Activated T-helper 1 cell treated with anti-CD3 and anti-CD28 coated beads, Interleukin-12 subunit alpha, Interleukin-12 subunit beta, Interleukin-2, Interleukin-4 antibody, amounts not matched to agents 30 ng/mL and 10 ng/mL and 1 ng/mL, durations not matched to agents 14 hours and 24 hours and 36 hours (primary cell): ENCODE results near the gene E2F4. TPM values are rescaled to one million over a fixed set of nuclear protein-coding genes. Genes with fewer than 3 reads are reported as not detected.

Experiments used
- DNase-seq: peaks from one replicate; pipeline ENCODE4 v3.0.0; 2021; ENCODE audit warnings: low spot score
- H3K27ac Mint-ChIP-seq: one replicate; pipeline ENCODE4 v1.8.0; 2021; ENCODE audit warnings: mild to moderate bottlenecking, mixed read lengths
- H3K27me3 Mint-ChIP-seq: one replicate; pipeline ENCODE4 v1.8.0; 2022; ENCODE audit warnings: mild to moderate bottlenecking, moderate library complexity, mixed read lengths; ENCODE audit not compliant: insufficient read depth
- H3K36me3 Mint-ChIP-seq: one replicate; pipeline ENCODE4 v1.8.0; 2021; ENCODE audit warnings: low read depth, mixed read lengths
- H3K4me1 Mint-ChIP-seq: one replicate; pipeline ENCODE4 v1.8.0; 2021; ENCODE audit warnings: low read depth, mixed read lengths
- H3K4me3 Mint-ChIP-seq: one replicate; pipeline ENCODE4 v1.8.0; 2021; ENCODE audit warnings: mild to moderate bottlenecking, moderate library complexity, mixed read lengths
- H3K9me3 Mint-ChIP-seq: one replicate; pipeline ENCODE4 v1.8.0; 2021; ENCODE audit warnings: mixed read lengths
- intact Hi-C: fragments of 100-400 bp; cut with micrococcal nuclease; formaldehyde crosslinking; loops from one replicate; pipeline ENCODE4 v1.15.1; 2024
- total RNA-seq: library from RNA; stranded (reverse); gene quantifications from 2 replicates; pipeline ENCODE4 v1.2.3, GENCODE V29; 2022

The E2F4 gene
- total RNA-seq: 174 and 181 TPM in 2 replicates

DNA sequence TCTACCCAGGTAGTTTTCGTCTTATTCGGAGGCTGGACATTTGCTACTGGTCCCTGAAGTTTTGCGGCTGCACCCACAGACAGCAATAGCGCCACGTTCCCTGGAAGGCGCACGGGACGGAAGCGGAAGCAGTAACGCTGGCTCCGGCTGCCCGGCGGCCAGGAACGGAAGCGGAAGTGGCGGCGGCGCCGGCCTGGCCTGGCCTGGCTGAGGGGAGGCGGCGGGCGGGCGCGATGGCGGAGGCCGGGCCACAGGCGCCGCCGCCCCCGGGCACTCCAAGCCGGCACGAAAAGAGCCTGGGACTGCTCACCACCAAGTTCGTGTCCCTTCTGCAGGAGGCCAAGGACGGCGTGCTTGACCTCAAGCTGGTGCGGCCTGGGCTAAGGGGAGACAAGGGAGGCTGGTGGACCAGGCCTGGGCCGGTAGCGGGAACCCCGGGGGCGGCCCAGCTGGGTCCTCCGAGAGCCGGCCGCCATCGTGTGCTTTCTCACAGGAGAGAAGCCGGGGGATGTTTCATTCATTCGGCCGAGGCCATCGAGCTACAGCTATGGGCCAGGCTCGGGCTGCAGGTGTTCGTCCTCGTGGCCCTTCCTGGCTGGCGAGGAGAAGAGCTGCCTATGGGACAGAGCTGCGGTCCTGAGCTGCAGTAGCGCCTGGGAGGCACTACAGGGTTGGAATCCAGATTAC lies at the start of gene E2F4:
Gene E2F4, plus strand, starts transcription at position 161 of the 687 bp plus-strand sequence. Its CDS starts 73 bp downstream, at position 234.
- DNase-seq: peak; percentile 86
- intact Hi-C loops: loop anchor here (1.0 to 5.0 kb wide), 5 partner anchors 9 to 163 kb away; partner anchors contain the start of genes CBFB, FHOD1 and MATCAP1
- peaks cover 36% of the 10 kb centered on the region for H3K36me3 Mint-ChIP-seq
- peak within 1 kb of the TSS; percentile 86 for H3K27ac Mint-ChIP-seq
- H3K9me3 Mint-ChIP-seq: no peaks in the 10 kb centered on the region
- no peaks in the 10 kb centered on the region for H3K27me3 Mint-ChIP-seq
- H3K4me3 Mint-ChIP-seq: peak within 1 kb of the TSS; percentile 95
- H3K4me1 Mint-ChIP-seq: peaks cover 51% of the 10 kb centered on the region

- H3K27ac Mint-ChIP-seq: no peak overlapping the region
- intact Hi-C loops: no loop called here
- DNase-seq: no peak
- no peak overlapping the region for H3K4me3 Mint-ChIP-seq
- H3K4me1 Mint-ChIP-seq: no peaks in the 10 kb centered on the region
- no peaks in the 10 kb centered on the region for H3K27me3 Mint-ChIP-seq
- no peaks in the 10 kb centered on the region for H3K9me3 Mint-ChIP-seq
- H3K36me3 Mint-ChIP-seq: peaks cover 34% of the 10 kb centered on the region
Observed at GRCh38 chr16:67142342-67142741, 49.6 kb upstream of the E2F4 start.

GRCh38 chr16:67144943-67145342 lies 47.0 kb upstream of the E2F4 start:
- H3K27ac Mint-ChIP-seq: peak overlapping the region; percentile 2
- H3K36me3 Mint-ChIP-seq: peaks cover 45% of the 10 kb centered on the region
- DNase-seq: no peak
- no peaks in the 10 kb centered on the region for H3K27me3 Mint-ChIP-seq
- no peak overlapping the region for H3K4me3 Mint-ChIP-seq
- intact Hi-C loops: no loop called here
- H3K9me3 Mint-ChIP-seq: no peaks in the 10 kb centered on the region
- no peaks in the 10 kb centered on the region for H3K4me1 Mint-ChIP-seq

DNA sequence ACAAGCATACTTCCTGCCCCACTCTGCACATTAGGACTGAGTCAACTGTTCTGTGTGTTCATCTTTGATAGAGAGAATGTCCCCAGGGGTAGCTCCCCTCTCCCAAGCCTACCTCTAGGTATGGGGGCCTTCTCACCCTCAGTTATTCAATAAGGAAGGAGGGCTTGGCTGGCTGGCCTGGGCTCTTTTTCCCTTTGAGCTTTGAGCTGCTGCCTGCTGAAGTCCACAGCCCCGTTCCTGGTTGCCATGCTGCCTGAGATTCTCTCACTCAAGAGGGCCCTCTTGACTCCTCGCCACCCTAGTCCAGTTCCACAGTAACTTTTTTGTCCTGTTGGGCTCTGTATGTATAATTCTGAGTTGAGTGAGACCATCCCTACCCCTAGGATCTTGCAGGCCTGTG lies 46.2 kb upstream of the E2F4 start:
- no peaks in the 10 kb centered on the region for H3K4me1 Mint-ChIP-seq
- H3K4me3 Mint-ChIP-seq: no peak overlapping the region
- H3K36me3 Mint-ChIP-seq: peaks cover 38% of the 10 kb centered on the region
- H3K9me3 Mint-ChIP-seq: no peaks in the 10 kb centered on the region
- intact Hi-C loops: no loop called here
- no peak overlapping the region for H3K27ac Mint-ChIP-seq
- no peak for DNase-seq
- H3K27me3 Mint-ChIP-seq: no peaks in the 10 kb centered on the region

GRCh38 chr16:67146523-67147357 lies 45.2 kb upstream of the E2F4 start:
- H3K27ac Mint-ChIP-seq: no peak overlapping the region
- no peaks in the 10 kb centered on the region for H3K27me3 Mint-ChIP-seq
- H3K36me3 Mint-ChIP-seq: peaks cover 33% of the 10 kb centered on the region
- intact Hi-C loops: no loop called here
- peaks cover 7% of the 10 kb centered on the region for H3K4me1 Mint-ChIP-seq
- no peaks in the 10 kb centered on the region for H3K9me3 Mint-ChIP-seq
- no peak for DNase-seq
- no peak overlapping the region for H3K4me3 Mint-ChIP-seq

DNA sequence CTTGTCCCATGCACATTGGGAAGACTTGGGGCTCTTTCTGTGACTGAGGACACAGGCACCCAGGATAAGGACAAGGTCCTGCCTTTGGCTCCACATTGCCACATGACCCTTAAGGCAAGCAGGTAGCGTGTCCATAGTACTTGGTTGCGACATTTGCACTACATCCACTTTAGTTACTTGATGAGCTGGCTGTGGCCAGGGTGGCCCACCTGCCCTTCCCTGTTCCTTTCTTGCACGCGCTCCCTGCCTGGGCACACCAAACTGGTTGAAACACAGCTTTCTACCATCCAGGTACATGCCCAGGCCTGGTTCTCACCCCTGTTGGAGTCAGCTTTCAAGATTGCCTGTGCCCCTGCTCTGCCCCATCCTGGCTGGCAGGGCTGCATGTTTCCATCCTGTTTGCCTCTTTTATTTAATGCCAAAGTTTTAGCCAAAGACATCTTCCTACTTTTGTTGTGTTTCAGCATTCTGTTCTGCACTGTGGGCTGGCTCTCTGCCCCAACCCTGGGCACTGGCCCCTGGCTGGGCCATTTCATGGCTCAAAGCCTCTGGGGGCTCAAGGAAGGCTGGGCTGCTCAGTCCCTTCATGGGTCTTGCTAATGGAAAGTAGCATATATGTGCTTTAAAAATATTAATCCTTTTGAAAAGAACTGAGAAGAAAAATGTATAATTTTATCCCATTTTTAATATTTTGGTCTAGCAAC lies 44.4 kb upstream of the E2F4 start:
- Mint-ChIP-seq H3K9me3 (no peaks in the 10 kb centered on the region), H3K4me3 (no peak overlapping the region), H3K27ac (peak overlapping the region; percentile 34), H3K4me1 (peaks cover 13% of the 10 kb centered on the region), H3K36me3 (peaks cover 34% of the 10 kb centered on the region), H3K27me3 (no peaks in the 10 kb centered on the region)
- intact Hi-C loops: no loop called here
- DNase-seq: no peak

DNA sequence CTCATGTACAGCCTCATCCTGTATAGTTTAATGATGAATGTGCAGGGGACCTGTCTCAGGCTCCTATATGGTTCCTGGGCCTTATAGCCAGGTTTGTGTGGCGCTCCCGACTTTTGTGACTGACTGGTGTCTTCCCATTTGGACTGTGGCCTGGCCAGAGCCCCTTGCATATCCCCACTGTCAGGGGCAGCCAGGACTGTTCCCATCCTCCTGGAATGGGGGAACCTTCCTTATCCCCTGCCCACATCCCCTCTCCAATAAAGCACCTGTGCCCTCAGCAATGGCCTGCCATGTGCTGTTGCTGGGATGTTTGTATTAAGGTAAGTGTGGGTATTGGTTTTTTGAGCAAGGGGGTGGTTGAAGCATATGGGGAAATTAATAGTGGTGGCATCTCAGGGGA lies 43.7 kb upstream of the E2F4 start:
- Mint-ChIP-seq H3K27me3 (no peaks in the 10 kb centered on the region), H3K36me3 (peaks cover 35% of the 10 kb centered on the region), H3K4me3 (peak overlapping the region; percentile 62), H3K9me3 (no peaks in the 10 kb centered on the region), H3K27ac (no peak overlapping the region), H3K4me1 (peaks cover 19% of the 10 kb centered on the region)
- DNase-seq: no peak
- intact Hi-C loops: no loop called here

DNA sequence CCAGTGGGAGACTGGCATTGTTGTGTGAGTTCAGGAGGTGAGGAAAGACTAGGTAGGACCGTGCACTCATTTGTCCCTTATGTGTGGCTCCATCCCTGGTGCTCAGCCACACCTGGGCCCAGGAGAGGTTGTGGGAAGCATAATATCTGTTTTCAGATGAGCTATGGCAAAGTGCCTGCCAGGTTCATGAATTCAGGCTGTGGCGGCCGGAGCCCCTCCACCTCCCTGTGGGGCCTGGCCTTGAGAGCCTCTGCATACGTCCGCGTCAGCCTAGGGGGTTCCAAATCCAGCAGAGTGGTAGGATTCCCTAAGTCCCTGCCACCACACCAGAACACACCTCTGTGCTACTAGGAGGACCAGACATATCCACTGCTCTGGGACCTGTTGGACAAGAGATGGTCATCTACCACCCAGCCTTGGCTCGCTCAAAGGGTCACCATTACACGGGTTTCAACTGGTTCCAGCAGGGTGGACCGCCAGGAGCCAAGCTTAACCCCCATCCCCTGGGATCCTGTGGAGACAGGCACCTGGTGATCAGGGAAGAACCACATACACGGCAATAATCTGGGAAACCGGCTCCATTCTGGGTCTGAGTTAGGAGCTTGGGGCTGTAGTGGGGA lies 43.2 kb upstream of the E2F4 start:
- Mint-ChIP-seq H3K4me1 (peaks cover 24% of the 10 kb centered on the region), H3K36me3 (peaks cover 33% of the 10 kb centered on the region), H3K4me3 (peak overlapping the region; percentile 62), H3K27ac (peak overlapping the region; percentile 12), H3K9me3 (no peaks in the 10 kb centered on the region), H3K27me3 (no peaks in the 10 kb centered on the region)
- intact Hi-C loops: no loop called here
- no peak for DNase-seq

DNA sequence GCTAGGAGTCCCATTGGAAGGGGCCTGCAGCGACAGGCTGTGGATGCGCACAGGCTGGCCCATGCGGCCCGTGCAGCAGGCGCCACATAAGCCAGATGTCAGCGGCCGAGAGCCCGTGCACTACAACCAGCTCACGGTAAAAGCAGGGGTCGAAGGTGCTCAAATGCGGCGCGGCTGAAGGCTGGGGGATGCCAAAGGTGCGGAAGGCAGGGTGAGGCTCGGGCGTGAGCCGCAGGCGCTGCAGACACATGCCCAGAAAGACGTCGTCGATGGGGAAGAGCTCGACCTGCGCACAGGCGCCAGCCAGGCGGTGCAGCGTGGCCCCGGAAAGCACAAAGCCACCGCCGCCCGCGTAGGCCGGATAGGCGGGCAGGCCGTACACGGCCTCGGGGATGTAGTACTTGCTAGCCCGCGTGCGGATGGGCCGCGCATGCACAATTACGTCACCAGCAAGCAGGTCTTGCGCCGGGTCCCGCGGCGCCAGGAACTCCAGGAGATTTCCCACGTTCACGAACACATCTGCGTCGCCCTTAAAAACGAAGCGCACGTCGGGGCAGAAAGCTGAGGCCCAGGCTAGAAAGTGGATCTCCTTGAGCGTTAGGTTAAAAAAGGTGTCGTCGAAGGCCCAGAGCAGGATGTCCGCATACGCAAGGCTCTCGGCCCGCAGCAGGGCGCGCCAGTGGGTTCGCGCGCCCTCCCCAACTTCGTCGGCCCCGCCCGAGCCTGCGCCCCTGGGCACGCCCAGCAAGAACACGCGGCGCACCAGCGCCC lies 42.5 kb upstream of the E2F4 start:
- peaks cover 29% of the 10 kb centered on the region for H3K4me1 Mint-ChIP-seq
- no peaks in the 10 kb centered on the region for H3K9me3 Mint-ChIP-seq
- intact Hi-C loops: loop anchor here (2.0 kb wide), 1 partner anchor 41 kb away; the partner anchor contains the start of gene PHAF1
- H3K27ac Mint-ChIP-seq: no peak overlapping the region
- no peaks in the 10 kb centered on the region for H3K27me3 Mint-ChIP-seq
- DNase-seq: no peak
- peaks cover 28% of the 10 kb centered on the region for H3K36me3 Mint-ChIP-seq
- peak overlapping the region; percentile 59 for H3K4me3 Mint-ChIP-seq

DNA sequence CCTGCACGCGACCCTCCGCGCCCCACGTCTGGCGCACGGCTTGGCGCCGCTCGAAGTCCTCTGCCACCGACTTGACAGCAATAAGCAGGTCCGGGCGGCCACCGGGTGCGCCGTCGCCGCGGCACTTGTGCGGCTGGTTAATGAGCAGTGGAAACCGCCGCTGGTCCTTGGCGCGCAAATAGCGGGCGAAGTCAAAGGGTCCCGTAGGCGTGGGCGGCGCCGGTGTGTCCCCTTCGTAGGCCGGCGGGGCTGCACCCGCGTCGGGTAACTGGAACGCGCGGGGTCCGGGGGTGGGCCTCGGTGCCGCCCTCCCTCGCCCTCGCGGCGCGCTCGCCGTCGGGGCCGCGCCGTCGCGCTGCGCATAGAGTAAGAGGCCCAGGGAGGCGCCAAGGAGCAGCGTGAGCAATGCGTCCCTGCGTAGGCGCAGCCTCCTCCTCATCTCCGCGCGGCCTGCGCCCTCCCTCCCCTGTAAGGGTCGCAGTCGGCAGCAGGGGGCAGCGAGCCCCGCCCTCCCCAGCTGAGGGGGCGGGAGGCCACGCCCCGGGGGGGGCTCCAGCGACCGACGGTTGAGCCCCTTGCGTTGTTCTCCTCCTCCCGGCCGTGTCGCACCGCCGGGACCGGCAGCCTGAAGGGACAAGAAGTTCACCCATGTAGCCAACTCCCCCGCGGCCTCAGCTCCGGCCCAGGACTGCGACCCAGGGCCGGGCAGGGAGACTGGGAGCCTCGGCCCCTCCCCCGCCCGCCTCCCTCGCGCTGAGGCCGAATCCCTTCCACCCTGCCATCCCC lies 41.7 kb upstream of the E2F4 start:
- peaks cover 23% of the 10 kb centered on the region for H3K36me3 Mint-ChIP-seq
- H3K4me1 Mint-ChIP-seq: peaks cover 29% of the 10 kb centered on the region
- DNase-seq: no peak
- peak overlapping the region; percentile 79 for H3K4me3 Mint-ChIP-seq
- intact Hi-C loops: loop anchor here (2.0 kb wide), 1 partner anchor 41 kb away; the partner anchor contains the start of gene PHAF1
- no peak overlapping the region for H3K27ac Mint-ChIP-seq
- H3K27me3 Mint-ChIP-seq: no peaks in the 10 kb centered on the region
- H3K9me3 Mint-ChIP-seq: no peaks in the 10 kb centered on the region

DNA sequence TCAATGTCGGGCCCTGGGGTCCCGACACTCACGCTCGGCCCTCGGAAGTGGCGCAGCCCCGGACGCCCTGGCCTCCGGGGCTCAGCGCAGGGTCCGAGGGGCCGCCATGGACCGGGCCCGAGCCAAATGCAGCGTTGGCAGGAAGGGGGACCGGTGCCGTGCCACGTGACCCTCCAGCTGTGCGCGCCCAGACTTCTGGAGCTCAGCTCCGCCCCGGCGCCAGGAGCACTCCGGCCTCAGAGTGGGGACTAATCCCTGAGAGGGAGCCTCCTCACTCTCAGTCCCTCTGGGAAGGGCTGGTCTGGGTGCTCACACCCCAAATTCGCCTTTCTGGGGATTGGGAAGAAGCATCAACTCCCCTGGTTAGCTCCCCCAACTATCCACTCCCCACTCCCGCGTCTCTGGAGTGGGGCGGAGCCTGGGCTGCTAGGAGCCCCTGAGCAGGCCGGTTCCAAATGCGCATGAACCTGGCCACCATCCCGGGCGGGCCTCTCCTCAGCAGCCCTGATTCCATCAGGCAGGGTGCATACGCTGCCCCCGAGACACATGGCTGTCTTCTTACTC lies 41.0 kb upstream of the E2F4 start, which contains the start of gene B3GNT9:
Gene B3GNT9, minus strand, starts transcription at position 166 of the 564 bp plus-strand sequence. CDS start 513 bp downstream, outside the sequence.
- intact Hi-C loops: loop anchor here (1.0 to 2.0 kb wide), 3 partner anchors 8 to 134 kb away; partner anchors contain the start of genes FBXL8, PHAF1 and TRADD
- Mint-ChIP-seq H3K27me3 (no peaks in the 10 kb centered on the region), H3K36me3 (peaks cover 22% of the 10 kb centered on the region), H3K4me3 (peak within 1 kb of the TSS; percentile 79), H3K9me3 (no peaks in the 10 kb centered on the region), H3K27ac (peak within 1 kb of the TSS; percentile 58), H3K4me1 (peaks cover 33% of the 10 kb centered on the region)
- no peak for DNase-seq
